Parathyroid adenoma (tissue), 2 donors: ENCODE measurements around the gene LSM12.

ENCODE experiments used
- H2AFZ ChIP-seq: fragments of 300-600 bp; sonication (generic); one replicate; pipeline ENCODE4 v1.7.0; 2017; ENCODE audit warnings: antibody characterized with exemption, mild to moderate bottlenecking
- H3K27ac ChIP-seq: fragments of 300-600 bp; sonication (generic); one replicate; pipeline ENCODE4 v1.7.0; 2017
- H3K27me3 ChIP-seq: fragments of 300-600 bp; sonication (generic); one replicate; pipeline ENCODE4 v1.7.0; 2017; ENCODE audit warnings: low read length; ENCODE audit not compliant: control insufficient read depth, insufficient read depth
- H3K36me3 ChIP-seq: fragments of 300-600 bp; sonication (generic); one replicate; pipeline ENCODE4 v1.7.0; 2017; ENCODE audit warnings: low read length; ENCODE audit not compliant: control insufficient read depth, insufficient read depth
- H3K4me1 ChIP-seq: fragments of 300-600 bp; sonication (generic); one replicate; pipeline ENCODE4 v1.7.0; 2017; ENCODE audit warnings: control low read depth
- H3K4me2 ChIP-seq: fragments of 300-600 bp; sonication (generic); one replicate; pipeline ENCODE4 v1.7.0; 2017; ENCODE audit warnings: low read length
- H3K4me3 ChIP-seq: fragments of 300-600 bp; sonication (generic); one replicate; pipeline ENCODE4 v1.7.0; 2017; ENCODE audit warnings: low read depth, low read length
- H3K79me2 ChIP-seq: fragments of 300-600 bp; sonication (generic); one replicate; pipeline ENCODE4 v1.7.0; 2017; ENCODE audit warnings: control low read depth
- H3K9ac ChIP-seq: fragments of 300-600 bp; sonication (generic); one replicate; pipeline ENCODE4 v1.7.0; 2017; ENCODE audit warnings: mild to moderate bottlenecking
- H3K9me3 ChIP-seq: fragments of 300-600 bp; sonication (generic); one replicate; pipeline ENCODE4 v1.7.0; 2017; ENCODE audit warnings: low read length; ENCODE audit not compliant: control insufficient read depth
- CTCF ChIP-seq: fragments of 300-600 bp; sonication (generic); IDR thresholded peaks from one replicate; pipeline ENCODE4 v1.7.0; 2017; ENCODE audit warnings: antibody characterized with exemption, mild to moderate bottlenecking
- donor health status: primary hyperparathyroidism.

Gene LSM12

GRCh38 chr17:44007346-44008204 is 58.9 kb downstream of the LSM12 start:
- peak overlapping the region; percentile 82 for H3K27ac ChIP-seq
- H3K36me3 ChIP-seq: no peaks in the 10 kb centered on the region
- peaks cover 15% of the 10 kb centered on the region for H3K4me1 ChIP-seq
- no peaks in the 10 kb centered on the region for H3K9me3 ChIP-seq
- H3K4me2 ChIP-seq: peak overlapping the region; percentile 99
- H3K27me3 ChIP-seq: no peaks in the 10 kb centered on the region
- H3K79me2 ChIP-seq: no peaks in the 10 kb centered on the region
- H2AFZ ChIP-seq: peak overlapping the region; percentile 98
- peak overlapping the region; percentile 29 for H3K9ac ChIP-seq
- peak overlapping the region; percentile 83 for H3K4me3 ChIP-seq
- no peak for TF ChIP-seq CTCF

DNA sequence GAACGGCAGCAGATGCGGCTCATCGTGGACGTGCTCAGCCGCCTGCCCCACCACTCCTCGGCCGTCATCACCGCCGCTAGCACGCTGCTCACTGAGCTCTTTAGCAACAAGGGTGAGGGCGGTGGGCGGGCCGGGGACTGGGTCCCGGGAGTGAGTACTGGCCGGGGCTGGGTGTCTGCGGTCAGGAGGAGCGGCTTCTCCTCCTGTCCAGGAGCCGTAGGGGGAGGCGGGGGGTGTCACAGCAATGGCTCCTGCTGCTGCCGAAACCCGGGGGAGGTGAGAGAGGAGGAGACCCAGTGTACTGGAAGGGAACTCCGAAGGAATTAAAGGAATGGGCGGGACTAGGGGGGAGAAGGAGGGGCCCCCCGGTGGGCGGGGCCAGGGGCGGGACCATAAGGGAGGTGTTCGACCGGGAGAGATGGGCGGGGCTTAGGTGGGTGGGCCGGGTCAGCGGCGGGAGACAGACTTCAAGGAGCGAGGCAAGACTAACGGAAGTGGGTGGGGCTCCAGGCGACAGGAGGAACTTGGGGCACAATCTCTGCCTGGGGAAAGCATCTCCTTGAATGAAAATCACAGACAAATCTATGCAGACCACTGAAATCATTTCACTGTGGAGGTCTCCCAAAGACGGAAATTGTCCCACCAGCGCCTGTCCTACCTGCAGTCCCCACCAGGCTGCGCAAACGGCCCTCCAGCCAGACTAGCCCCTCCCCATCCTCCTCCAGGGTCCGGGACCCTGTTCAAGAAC is 59.7 kb downstream of the LSM12 start:
- Histone ChIP-seq H3K27ac (peak overlapping the region; percentile 82), H3K79me2 (no peaks in the 10 kb centered on the region), H3K4me1 (peaks cover 15% of the 10 kb centered on the region), H3K4me3 (peak overlapping the region; percentile 83), H3K36me3 (no peaks in the 10 kb centered on the region), H3K9me3 (no peaks in the 10 kb centered on the region), H3K9ac (peak overlapping the region; percentile 29), H3K27me3 (no peaks in the 10 kb centered on the region), H2AFZ (peak overlapping the region; percentile 98), H3K4me2 (peak overlapping the region; percentile 99)
- TF ChIP-seq CTCF: peak; percentile 65

DNA sequence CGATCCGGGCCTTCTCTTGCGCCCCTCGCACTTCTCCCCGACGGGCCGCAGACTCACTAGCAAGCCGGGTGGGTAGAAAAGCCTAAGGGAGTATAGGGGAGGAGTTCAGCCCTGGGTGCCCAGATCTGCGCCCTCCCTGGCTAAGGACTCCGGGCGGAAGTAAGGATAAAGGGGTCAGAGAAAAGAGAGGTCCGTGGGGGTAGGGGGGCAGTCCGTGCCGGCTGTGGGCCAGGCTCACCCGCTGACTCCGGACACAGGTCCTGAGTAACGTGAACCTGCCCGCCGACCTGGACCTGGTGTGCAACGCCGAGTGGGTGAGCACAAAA is 60.2 kb downstream of the LSM12 start:
- Histone ChIP-seq H3K4me2 (peak overlapping the region; percentile 81), H3K4me3 (peak overlapping the region; percentile 52), H3K9me3 (no peaks in the 10 kb centered on the region), H2AFZ (peak overlapping the region; percentile 98), H3K79me2 (no peaks in the 10 kb centered on the region), H3K27me3 (no peaks in the 10 kb centered on the region), H3K36me3 (no peaks in the 10 kb centered on the region), H3K27ac (peak overlapping the region; percentile 82), H3K4me1 (peaks cover 15% of the 10 kb centered on the region), H3K9ac (peak overlapping the region; percentile 28)
- TF ChIP-seq CTCF: no peak

- Histone ChIP-seq H3K9ac (no peak overlapping the region), H3K9me3 (no peaks in the 10 kb centered on the region), H3K27me3 (no peaks in the 10 kb centered on the region)
Observed at GRCh38 chr17:44005527-44006271, 60.8 kb downstream of the LSM12 start.

More at GRCh38 chr17:44005527-44006271, 60.8 kb downstream of the LSM12 start:
- peak overlapping the region; percentile 52 for H3K4me3 ChIP-seq
- peak overlapping the region; percentile 81 for H3K4me2 ChIP-seq
- peak overlapping the region; percentile 98 for H2AFZ ChIP-seq
- TF ChIP-seq CTCF: no peak
- H3K79me2 ChIP-seq: no peaks in the 10 kb centered on the region
- peaks cover 15% of the 10 kb centered on the region for H3K4me1 ChIP-seq
- H3K36me3 ChIP-seq: no peaks in the 10 kb centered on the region
- H3K27ac ChIP-seq: no peak overlapping the region
